HEK293 (cell line): ENCODE results near the gene HSDL1.

Experiments
- CTCF ChIA-PET: fragments of 350-600 bp; formaldehyde crosslinking; extraction: SDS; loops from one replicate; lab custom pipeline; 2021; ENCODE audit warnings: antibody characterized with exemption; lab: Yijun Ruan, JAX
- POLR2A ChIA-PET: fragments of 300-600 bp; formaldehyde crosslinking; extraction: SDS; loops from one replicate; lab custom pipeline; 2020; ENCODE audit warnings: antibody characterized with exemption, inconsistent platforms; lab: Yijun Ruan, JAX
- H3K27ac ChIP-seq: fragments of 200-500 bp; sonication (Bioruptor generic); 2 replicates; pipeline ENCODE4 v1.5.1; 2014; ENCODE audit warnings: low read depth, low read length, control low read depth, inconsistent platforms; ENCODE audit errors: extremely low read depth
- H3K36me3 ChIP-seq, 2 experiments: fragments of 200-500 bp in 1 of 2; sonication (Bioruptor generic) in 1 of 2; 1 replicate in 1 of 2; 2 replicates in 1 of 2; pipeline ENCODE4 v1.5.1; 2014 to 2017; ENCODE audit warnings: inconsistent platforms in 2 of 2, low read length in 2 of 2; ENCODE audit not compliant: control insufficient read depth in 2 of 2, insufficient read depth in 1 of 2
- H3K4me1 ChIP-seq: fragments of 200-500 bp; sonication (Bioruptor generic); 2 replicates; pipeline ENCODE4 v1.5.1; 2014; ENCODE audit warnings: mild to moderate bottlenecking, low read length, inconsistent platforms; ENCODE audit not compliant: control insufficient read depth, insufficient read depth
- H3K4me3 ChIP-seq: 2 replicates; pipeline ENCODE4 v1.5.1; 2011; ENCODE audit warnings: low read depth, mild to moderate bottlenecking, control low read depth, low read length, moderate library complexity
- H3K9me3 ChIP-seq: fragments of 200-500 bp; sonication (Bioruptor generic); 2 replicates; pipeline ENCODE4 v1.5.1; 2014; ENCODE audit warnings: low read depth, low read length, inconsistent platforms; ENCODE audit not compliant: control insufficient read depth, insufficient read depth
- BCL6B ChIP-seq: fragments of 450-650 bp; formaldehyde crosslinking; IDR thresholded peaks from 2 replicates; pipeline ENCODE4 v1.5.1; 2017; ENCODE audit warnings: missing biosample characterization, missing genetic modification characterization
- CTCF ChIP-seq: fragments of 450-650 bp; formaldehyde crosslinking; IDR thresholded peaks from 2 replicates; pipeline ENCODE4 v1.5.1; 2016; ENCODE audit warnings: missing biosample characterization, missing genetic modification characterization
- EGR2 ChIP-seq: fragments of 450-650 bp; formaldehyde crosslinking; IDR thresholded peaks from 2 replicates; pipeline ENCODE4 v1.5.1; 2016; ENCODE audit warnings: low read depth, missing biosample characterization, missing genetic modification characterization
- KLF10 ChIP-seq: fragments of 450-650 bp; IDR thresholded peaks from 2 replicates; pipeline ENCODE4 v1.5.1; 2018; ENCODE audit warnings: missing biosample characterization, mild to moderate bottlenecking, missing genetic modification characterization
- RBAK ChIP-seq: fragments of 450-650 bp; formaldehyde crosslinking; IDR thresholded peaks from 2 replicates; pipeline ENCODE4 v1.5.1; 2016; ENCODE audit warnings: missing biosample characterization, missing genetic modification characterization
- ZBTB20 ChIP-seq: fragments of 450-650 bp; formaldehyde crosslinking; IDR thresholded peaks from 2 replicates; pipeline ENCODE4 v1.5.1; 2016; ENCODE audit warnings: missing biosample characterization, missing genetic modification characterization
- ZFHX2 ChIP-seq: fragments of 450-650 bp; formaldehyde crosslinking; conservative IDR thresholded peaks from 2 replicates; pipeline ENCODE4 v1.5.1; 2016; ENCODE audit warnings: missing biosample characterization, missing genetic modification characterization
- ZNF146 ChIP-seq: fragments of 450-650 bp; formaldehyde crosslinking; IDR thresholded peaks from 2 replicates; pipeline ENCODE4 v1.5.1; 2016; ENCODE audit warnings: missing biosample characterization, missing genetic modification characterization
- ZNF341 ChIP-seq: fragments of 450-650 bp; formaldehyde crosslinking; IDR thresholded peaks from 2 replicates; pipeline ENCODE4; 2016; ENCODE audit warnings: low read depth, missing biosample characterization, missing genetic modification characterization
- ZNF558 ChIP-seq: fragments of 450-650 bp; formaldehyde crosslinking; IDR thresholded peaks from 2 replicates; pipeline ENCODE4 v1.5.1; 2016; ENCODE audit warnings: missing biosample characterization, missing genetic modification characterization
- ZNF660 ChIP-seq: fragments of 450-650 bp; IDR thresholded peaks from 2 replicates; pipeline ENCODE4 v1.5.1; 2018; ENCODE audit warnings: missing biosample characterization, mild to moderate bottlenecking, missing genetic modification characterization
- TF ChIP-seq, protein P1 (sequence below): fragments of 450-650 bp; formaldehyde crosslinking; IDR thresholded peaks from 2 replicates; pipeline ENCODE4 v1.5.1; 2016; ENCODE audit warnings: missing biosample characterization, missing genetic modification characterization
- TF ChIP-seq, protein P2 (sequence below): fragments of 450-650 bp; formaldehyde crosslinking; conservative IDR thresholded peaks from 2 replicates; pipeline ENCODE4 v1.5.1; 2016; ENCODE audit warnings: low read depth, missing biosample characterization, missing genetic modification characterization

Gene HSDL1

DNA sequence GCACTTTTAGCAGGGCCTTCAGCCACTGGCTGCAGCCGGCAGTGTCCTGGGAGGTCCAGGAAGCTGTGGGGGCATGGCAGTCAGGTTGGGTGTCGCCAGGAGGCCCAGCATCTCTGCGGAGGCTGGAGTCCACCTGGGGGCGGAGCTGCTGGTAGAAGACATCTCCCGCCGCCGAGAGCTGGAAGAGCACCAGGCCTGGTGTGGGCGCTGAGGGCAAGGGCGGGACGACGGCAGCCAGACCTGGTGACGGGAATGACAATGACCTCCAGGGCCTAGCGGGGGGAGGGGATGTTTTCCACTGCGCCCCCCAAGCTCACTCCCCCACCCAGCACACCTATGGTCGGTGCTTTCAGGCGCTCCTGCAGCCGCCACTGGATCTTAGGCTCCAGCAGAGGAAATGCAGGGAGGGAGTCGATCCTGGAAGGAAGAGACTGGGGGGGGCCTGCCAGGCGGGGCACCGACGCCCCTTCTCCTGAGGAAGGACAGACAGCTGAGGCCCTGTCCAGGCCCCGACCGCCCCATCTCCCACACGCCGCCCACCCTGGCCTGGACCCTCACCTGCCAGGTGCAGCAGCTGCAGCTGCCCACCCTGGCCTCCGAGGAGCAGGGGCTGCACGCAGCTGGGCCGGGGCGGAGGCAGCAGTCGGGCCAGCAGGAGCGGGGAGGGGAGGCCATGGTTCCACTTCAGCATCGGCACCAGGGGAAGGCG lies 34.8 kb upstream of the HSDL1 start:
- H3K9me3 ChIP-seq = no peaks in the 10 kb centered on the region
- H3K36me3 ChIP-seq = peaks cover 0 to 67% of the 10 kb centered on the region in 2 experiments; a peak in 1 of 3 replicates
- no peak overlapping the region for H3K4me3 ChIP-seq
- ChIA-PET CTCF (interaction anchor here (0.7 to 6.7 kb wide), 2 partner anchors 11 to 93 kb away, joined by 4 to 65 read pairs; partner anchors contain the start of gene ADAD2), POLR2A (no interaction called here)
- peak; percentile 41; the same call in 1 of the 2 replicates for TF ChIP-seq EGR2
- TF ChIP-seq ZBTB20 (tag by site-specific recombination) = no peak
- TF ChIP-seq ZFHX2 = peak; percentile 36
- H3K27ac ChIP-seq = no peak overlapping the region
- H3K4me1 ChIP-seq = peaks cover 9% of the 10 kb centered on the region

DNA sequence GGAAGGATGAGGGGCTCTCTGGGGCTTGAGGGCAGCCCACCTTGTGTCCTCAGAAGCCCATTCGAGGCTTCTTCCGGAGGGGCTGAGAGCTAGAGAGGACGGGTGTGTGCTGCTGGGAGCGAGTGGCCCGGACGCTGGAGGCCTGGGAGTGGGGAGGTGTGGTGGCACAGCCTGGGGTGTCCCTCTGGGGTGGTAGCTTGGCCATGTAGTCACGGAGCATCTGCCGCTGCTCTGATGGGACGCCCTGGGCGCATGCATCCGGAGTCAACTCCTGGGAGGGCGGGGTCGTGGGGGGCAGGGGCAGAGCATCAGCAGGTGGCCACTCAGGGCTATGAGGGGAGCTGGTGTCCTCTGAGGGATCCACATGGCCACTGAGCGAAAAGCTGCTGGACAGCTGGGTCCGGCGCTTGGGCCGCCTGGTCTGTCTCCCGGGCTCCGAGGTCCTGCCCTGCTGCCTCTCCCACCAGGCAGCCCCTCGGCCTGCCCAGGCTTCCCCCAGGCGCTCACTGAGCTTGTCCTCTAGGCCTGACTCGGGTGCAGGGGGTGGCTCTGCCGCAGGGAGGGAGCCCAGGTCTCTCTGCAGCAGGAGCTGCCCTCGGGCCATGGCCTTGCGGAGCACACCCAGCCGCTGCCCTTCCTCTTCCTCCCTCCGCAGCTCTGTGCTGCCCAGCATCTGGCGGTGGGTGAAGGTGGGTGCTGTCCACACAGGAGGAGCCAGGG lies 34.1 kb upstream of the HSDL1 start:
- Histone ChIP-seq H3K4me3 (no peak overlapping the region), H3K4me1 (peaks cover 9% of the 10 kb centered on the region), H3K36me3 (peaks cover 0 to 60% of the 10 kb centered on the region in 2 experiments; a peak in 1 of 3 replicates), H3K9me3 (no peaks in the 10 kb centered on the region), H3K27ac (no peak overlapping the region)
- ChIA-PET POLR2A (interaction anchor here (0.5 kb wide), 1 partner anchor 23 kb away, joined by 3 read pairs; no protein-coding TSS in a partner anchor), CTCF (interaction anchor here (0.8 to 6.7 kb wide), 3 partner anchors 8 to 92 kb away, joined by 3 to 65 read pairs (median 33); partner anchors contain the start of gene TAF1C)
- TF ChIP-seq ZNF341 (tag by site-specific recombination) (peak; percentile 46; the same call in 1 of the 2 replicates), RBAK (tag by site-specific recombination) (no peak), CTCF (tag by site-specific recombination) (peak; percentile 2; the same call in 1 of the 2 replicates)

GRCh38 chr16:84178146-84178765 lies 33.3 kb upstream of the HSDL1 start:
- Histone ChIP-seq H3K4me1 (peaks cover 9% of the 10 kb centered on the region), H3K36me3 (peaks cover 0 to 52% of the 10 kb centered on the region in 2 experiments; a peak in 1 of 3 replicates)
- POLR2A ChIA-PET = interaction anchor here (0.5 to 1.2 kb wide), 2 partner anchors 9 to 22 kb away, joined by 3 to 7 read pairs; partner anchors contain the start of gene TAF1C
- no peak for TF ChIP-seq ZNF558
- TF ChIP-seq, protein P1, sequence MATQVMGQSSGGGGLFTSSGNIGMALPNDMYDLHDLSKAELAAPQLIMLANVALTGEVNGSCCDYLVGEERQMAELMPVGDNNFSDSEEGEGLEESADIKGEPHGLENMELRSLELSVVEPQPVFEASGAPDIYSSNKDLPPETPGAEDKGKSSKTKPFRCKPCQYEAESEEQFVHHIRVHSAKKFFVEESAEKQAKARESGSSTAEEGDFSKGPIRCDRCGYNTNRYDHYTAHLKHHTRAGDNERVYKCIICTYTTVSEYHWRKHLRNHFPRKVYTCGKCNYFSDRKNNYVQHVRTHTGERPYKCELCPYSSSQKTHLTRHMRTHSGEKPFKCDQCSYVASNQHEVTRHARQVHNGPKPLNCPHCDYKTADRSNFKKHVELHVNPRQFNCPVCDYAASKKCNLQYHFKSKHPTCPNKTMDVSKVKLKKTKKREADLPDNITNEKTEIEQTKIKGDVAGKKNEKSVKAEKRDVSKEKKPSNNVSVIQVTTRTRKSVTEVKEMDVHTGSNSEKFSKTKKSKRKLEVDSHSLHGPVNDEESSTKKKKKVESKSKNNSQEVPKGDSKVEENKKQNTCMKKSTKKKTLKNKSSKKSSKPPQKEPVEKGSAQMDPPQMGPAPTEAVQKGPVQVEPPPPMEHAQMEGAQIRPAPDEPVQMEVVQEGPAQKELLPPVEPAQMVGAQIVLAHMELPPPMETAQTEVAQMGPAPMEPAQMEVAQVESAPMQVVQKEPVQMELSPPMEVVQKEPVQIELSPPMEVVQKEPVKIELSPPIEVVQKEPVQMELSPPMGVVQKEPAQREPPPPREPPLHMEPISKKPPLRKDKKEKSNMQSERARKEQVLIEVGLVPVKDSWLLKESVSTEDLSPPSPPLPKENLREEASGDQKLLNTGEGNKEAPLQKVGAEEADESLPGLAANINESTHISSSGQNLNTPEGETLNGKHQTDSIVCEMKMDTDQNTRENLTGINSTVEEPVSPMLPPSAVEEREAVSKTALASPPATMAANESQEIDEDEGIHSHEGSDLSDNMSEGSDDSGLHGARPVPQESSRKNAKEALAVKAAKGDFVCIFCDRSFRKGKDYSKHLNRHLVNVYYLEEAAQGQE (tag by site-specific recombination) = peak; percentile 81
- TF ChIP-seq, all 188 proteins: peak for 1
- no peaks in the 10 kb centered on the region for H3K9me3 ChIP-seq
- H3K27ac ChIP-seq = no peak overlapping the region
- CTCF ChIA-PET = interaction anchor here (0.5 to 6.7 kb wide), 7 partner anchors 8 to 286 kb away, joined by 3 to 65 read pairs (median 3); partner anchors contain the start of gene TAF1C
- no peak overlapping the region for H3K4me3 ChIP-seq

DNA sequence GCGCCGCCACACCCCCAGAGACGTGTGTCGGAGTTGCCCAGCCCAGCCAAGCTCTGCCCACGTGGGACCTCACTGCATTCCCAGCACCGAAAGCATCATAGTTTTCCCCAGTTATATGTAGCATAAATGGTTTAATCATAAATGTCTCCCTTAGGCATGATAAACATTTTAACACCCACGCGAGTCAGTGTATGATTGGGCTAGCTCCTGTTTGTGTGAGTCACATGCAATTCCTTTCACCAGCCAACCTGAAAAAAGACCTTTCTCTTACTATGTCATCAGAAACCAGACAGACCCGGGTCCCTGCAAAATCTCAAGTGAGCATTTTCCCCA lies 32.7 kb upstream of the HSDL1 start:
- POLR2A ChIA-PET = interaction anchor here (1.2 kb wide), 1 partner anchor 9 kb away, joined by 7 read pairs; the partner anchor contains the start of gene TAF1C
- TF ChIP-seq KLF10 = no peak
- TF ChIP-seq ZNF146 (tag by site-specific recombination) = no peak
- TF ChIP-seq ZNF660 (tag by site-specific recombination) = no peak
- TF ChIP-seq, protein P2, sequence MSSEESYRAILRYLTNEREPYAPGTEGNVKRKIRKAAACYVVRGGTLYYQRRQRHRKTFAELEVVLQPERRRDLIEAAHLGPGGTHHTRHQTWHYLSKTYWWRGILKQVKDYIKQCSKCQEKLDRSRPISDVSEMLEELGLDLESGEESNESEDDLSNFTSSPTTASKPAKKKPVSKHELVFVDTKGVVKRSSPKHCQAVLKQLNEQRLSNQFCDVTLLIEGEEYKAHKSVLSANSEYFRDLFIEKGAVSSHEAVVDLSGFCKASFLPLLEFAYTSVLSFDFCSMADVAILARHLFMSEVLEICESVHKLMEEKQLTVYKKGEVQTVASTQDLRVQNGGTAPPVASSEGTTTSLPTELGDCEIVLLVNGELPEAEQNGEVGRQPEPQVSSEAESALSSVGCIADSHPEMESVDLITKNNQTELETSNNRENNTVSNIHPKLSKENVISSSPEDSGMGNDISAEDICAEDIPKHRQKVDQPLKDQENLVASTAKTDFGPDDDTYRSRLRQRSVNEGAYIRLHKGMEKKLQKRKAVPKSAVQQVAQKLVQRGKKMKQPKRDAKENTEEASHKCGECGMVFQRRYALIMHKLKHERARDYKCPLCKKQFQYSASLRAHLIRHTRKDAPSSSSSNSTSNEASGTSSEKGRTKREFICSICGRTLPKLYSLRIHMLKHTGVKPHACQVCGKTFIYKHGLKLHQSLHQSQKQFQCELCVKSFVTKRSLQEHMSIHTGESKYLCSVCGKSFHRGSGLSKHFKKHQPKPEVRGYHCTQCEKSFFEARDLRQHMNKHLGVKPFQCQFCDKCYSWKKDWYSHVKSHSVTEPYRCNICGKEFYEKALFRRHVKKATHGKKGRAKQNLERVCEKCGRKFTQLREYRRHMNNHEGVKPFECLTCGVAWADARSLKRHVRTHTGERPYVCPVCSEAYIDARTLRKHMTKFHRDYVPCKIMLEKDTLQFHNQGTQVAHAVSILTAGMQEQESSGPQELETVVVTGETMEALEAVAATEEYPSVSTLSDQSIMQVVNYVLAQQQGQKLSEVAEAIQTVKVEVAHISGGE = no peak
- peak; percentile 42; the same call in 1 of the 2 replicates for TF ChIP-seq EGR2
- no peak for TF ChIP-seq BCL6B (tag by site-specific recombination)

More for the DNA sequence above, 32.7 kb upstream of the HSDL1 start:
- H3K9me3 ChIP-seq = no peaks in the 10 kb centered on the region
- H3K36me3 ChIP-seq = peaks cover 0 to 47% of the 10 kb centered on the region in 2 experiments; a peak in 1 of 3 replicates
- H3K4me3 ChIP-seq = no peak overlapping the region
- peaks cover 9% of the 10 kb centered on the region for H3K4me1 ChIP-seq
- CTCF ChIA-PET = interaction anchor here (0.5 to 6.7 kb wide), 8 partner anchors 8 to 331 kb away, joined by 3 to 65 read pairs (median 4); partner anchors contain the start of gene TAF1C
- no peak overlapping the region for H3K27ac ChIP-seq
